ENCODE data around the gene UPF2. TPM values are rescaled to one million over a fixed set of nuclear protein-coding genes. Genes with fewer than 3 reads are reported as not detected.
A peak's percentile ranks its signal among the peaks of the same experiment; 100 is the strongest.

The UPF2 gene
- total and polyA plus RNA-seq, 2 of the 13 experiments (the other 11 are each of a cell fraction or from before 2014, with no cell fraction given), result 6.2 to 14.5 TPM

DNA sequence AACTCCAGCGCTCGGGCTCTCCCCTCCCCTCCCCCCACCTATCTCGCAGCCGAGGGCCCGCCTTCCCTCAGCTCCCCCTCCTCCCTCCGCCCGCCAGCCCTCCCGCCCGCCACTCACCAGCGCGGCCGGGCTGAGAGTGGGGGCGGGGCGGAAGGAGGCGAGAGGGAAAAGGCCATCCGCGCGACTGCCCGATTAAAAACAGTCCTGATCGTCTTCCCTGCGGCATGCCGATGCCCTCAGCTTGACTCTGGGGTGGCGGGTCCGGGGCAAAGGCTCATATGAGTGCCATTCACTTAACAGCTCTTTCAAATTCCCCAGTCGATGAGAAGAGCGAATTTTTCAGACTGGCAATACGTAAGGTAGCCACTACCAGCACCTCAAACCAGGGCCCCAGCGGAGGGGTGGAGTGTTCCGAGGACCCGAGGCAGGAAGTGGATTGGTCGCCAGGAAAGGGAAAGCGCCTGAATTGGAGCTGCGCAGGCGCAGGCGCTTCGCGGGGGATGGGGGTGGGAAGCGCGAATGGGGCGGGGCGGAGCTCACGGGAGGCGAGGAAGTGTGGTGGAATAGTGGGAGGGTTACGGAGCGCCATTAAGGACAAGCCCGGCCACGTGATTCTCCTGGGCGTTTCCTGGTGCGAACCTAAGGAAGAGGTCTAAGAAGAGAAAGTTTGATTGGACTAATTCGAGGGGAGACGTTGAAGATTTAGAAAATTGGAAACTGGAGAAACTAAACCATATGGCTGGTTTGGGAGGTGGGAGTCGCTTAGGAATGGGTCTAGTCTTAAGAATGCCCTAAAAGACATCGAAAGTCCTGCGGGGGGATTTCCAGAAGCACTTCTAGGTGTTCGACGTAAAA is at the start of gene UPF2 (continued):
- TF ChIP-seq ZBTB4 (CRISPR knock-in tag; IDR thresholded peaks at IDR 0.05; ENCODE audit: borderline replicate concordance) (no peak), ZSCAN30 (CRISPR knock-in tag; IDR thresholded peaks at IDR 0.05) (no peak), THAP11 (CRISPR knock-in tag; IDR thresholded peaks at IDR 0.05) (peak; percentile 88), HDAC1 (CRISPR knock-in tag; IDR thresholded peaks at IDR 0.05) (no peak), ZNF232 (CRISPR knock-in tag; IDR thresholded peaks at IDR 0.05; ENCODE audit: borderline replicate concordance) (no peak), RFXAP (CRISPR knock-in tag; IDR thresholded peaks at IDR 0.05; ENCODE audit: borderline replicate concordance) (no peak), PHF8 (CRISPR knock-in tag; IDR thresholded peaks at IDR 0.05) (no peak; the same call in 1 of the 2 replicates), FOXC1 (CRISPR knock-in tag; IDR thresholded peaks at IDR 0.05; ENCODE audit: borderline replicate concordance) (no peak; the same call in 1 of the 2 replicates), CBX1 (IDR thresholded peaks at IDR 0.05; ENCODE audit: low read depth) (no peak), YEATS2 (CRISPR knock-in tag; IDR thresholded peaks at IDR 0.05; ENCODE audit: borderline replicate concordance) (peak; percentile 84; the same call in 1 of the 2 replicates)
- TF ChIP-seq, protein P1, sequence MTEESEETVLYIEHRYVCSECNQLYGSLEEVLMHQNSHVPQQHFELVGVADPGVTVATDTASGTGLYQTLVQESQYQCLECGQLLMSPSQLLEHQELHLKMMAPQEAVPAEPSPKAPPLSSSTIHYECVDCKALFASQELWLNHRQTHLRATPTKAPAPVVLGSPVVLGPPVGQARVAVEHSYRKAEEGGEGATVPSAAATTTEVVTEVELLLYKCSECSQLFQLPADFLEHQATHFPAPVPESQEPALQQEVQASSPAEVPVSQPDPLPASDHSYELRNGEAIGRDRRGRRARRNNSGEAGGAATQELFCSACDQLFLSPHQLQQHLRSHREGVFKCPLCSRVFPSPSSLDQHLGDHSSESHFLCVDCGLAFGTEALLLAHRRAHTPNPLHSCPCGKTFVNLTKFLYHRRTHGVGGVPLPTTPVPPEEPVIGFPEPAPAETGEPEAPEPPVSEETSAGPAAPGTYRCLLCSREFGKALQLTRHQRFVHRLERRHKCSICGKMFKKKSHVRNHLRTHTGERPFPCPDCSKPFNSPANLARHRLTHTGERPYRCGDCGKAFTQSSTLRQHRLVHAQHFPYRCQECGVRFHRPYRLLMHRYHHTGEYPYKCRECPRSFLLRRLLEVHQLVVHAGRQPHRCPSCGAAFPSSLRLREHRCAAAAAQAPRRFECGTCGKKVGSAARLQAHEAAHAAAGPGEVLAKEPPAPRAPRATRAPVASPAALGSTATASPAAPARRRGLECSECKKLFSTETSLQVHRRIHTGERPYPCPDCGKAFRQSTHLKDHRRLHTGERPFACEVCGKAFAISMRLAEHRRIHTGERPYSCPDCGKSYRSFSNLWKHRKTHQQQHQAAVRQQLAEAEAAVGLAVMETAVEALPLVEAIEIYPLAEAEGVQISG (CRISPR knock-in tag; IDR thresholded peaks at IDR 0.05), result no peak; the same call in 1 of the 2 replicates
- TF ChIP-seq, protein P2, sequence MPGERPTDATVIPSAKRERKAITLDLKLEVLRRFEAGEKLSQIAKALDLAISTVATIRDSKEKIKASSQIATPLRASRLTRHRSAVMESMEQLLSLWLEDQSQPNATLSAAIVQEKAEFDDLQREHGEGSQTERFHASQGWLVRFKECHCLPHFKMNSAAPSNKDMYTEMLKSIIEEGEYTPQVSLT (CRISPR knock-in tag; IDR thresholded peaks at IDR 0.05; ENCODE audit: borderline replicate concordance, low read depth), result no peak
- TF ChIP-seq, protein P3, sequence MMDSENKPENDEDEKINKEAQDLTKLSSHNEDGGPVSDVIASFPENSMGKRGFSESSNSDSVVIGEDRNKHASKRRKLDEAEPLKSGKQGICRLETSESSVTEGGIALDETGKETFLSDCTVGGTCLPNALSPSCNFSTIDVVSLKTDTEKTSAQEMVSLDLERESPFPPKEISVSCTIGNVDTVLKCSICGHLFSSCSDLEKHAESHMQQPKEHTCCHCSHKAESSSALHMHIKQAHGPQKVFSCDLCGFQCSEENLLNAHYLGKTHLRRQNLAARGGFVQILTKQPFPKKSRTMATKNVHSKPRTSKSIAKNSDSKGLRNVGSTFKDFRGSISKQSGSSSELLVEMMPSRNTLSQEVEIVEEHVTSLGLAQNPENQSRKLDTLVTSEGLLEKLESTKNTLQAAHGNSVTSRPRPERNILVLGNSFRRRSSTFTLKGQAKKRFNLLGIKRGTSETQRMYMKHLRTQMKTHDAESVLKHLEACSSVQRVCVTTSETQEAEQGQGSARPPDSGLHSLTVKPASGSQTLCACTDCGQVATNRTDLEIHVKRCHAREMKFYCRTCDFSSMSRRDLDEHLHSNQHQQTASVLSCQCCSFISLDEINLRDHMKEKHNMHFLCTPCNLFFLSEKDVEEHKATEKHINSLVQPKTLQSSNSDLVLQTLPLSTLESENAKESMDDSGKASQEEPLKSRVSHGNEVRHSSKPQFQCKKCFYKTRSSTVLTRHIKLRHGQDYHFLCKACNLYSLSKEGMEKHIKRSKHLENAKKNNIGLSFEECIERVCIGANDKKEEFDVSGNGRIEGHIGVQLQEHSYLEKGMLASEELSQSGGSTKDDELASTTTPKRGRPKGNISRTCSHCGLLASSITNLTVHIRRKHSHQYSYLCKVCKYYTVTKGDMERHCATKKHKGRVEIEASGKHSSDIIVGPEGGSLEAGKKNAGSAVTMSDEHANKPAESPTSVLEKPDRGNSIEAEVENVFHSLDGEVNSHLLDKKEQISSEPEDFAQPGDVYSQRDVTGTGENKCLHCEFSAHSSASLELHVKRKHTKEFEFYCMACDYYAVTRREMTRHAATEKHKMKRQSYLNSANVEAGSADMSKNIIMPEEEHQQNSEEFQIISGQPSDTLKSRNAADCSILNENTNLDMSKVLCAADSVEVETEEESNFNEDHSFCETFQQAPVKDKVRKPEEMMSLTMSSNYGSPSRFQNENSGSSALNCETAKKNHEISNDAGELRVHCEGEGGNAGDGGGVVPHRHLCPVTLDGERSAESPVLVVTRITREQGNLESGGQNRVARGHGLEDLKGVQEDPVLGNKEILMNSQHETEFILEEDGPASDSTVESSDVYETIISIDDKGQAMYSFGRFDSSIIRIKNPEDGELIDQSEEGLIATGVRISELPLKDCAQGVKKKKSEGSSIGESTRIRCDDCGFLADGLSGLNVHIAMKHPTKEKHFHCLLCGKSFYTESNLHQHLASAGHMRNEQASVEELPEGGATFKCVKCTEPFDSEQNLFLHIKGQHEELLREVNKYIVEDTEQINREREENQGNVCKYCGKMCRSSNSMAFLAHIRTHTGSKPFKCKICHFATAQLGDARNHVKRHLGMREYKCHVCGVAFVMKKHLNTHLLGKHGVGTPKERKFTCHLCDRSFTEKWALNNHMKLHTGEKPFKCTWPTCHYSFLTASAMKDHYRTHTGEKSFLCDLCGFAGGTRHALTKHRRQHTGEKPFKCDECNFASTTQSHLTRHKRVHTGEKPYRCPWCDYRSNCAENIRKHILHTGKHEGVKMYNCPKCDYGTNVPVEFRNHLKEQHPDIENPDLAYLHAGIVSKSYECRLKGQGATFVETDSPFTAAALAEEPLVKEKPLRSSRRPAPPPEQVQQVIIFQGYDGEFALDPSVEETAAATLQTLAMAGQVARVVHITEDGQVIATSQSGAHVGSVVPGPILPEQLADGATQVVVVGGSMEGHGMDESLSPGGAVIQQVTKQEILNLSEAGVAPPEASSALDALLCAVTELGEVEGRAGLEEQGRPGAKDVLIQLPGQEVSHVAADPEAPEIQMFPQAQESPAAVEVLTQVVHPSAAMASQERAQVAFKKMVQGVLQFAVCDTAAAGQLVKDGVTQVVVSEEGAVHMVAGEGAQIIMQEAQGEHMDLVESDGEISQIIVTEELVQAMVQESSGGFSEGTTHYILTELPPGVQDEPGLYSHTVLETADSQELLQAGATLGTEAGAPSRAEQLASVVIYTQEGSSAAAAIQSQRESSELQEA (CRISPR knock-in tag; IDR thresholded peaks at IDR 0.05; ENCODE audit: not compliant biosample characterization), result no peak
